NT2/D1 (cell line): ENCODE data around the gene RNF141.

Source experiments
- DNase-seq: peaks from one replicate; pipeline ENCODE4 v3.0.0-alpha.2; 2011; ENCODE audit warnings: low read depth, low spot score
- H3K27me3 ChIP-seq: 2 replicates; pipeline ENCODE4 v1.6.0; 2011; ENCODE audit warnings: mild to moderate bottlenecking; ENCODE audit not compliant: insufficient read length, insufficient read depth
- H3K36me3 ChIP-seq: 2 replicates; pipeline ENCODE4 v1.6.1; 2011; ENCODE audit warnings: mild to moderate bottlenecking, low read length, mixed read lengths; ENCODE audit not compliant: insufficient read depth, insufficient read length
- H3K4me1 ChIP-seq: 2 replicates; pipeline ENCODE4 v1.5.1; 2011; ENCODE audit not compliant: insufficient read depth, insufficient read length
- H3K4me3 ChIP-seq: 2 replicates; pipeline ENCODE4 v1.5.1; 2011; ENCODE audit warnings: low read depth; ENCODE audit not compliant: insufficient read length
- H3K9ac ChIP-seq: 2 replicates; pipeline ENCODE4 v1.6.0; 2011; ENCODE audit warnings: low read depth; ENCODE audit not compliant: insufficient read length
- H3K9me3 ChIP-seq: 2 replicates; pipeline ENCODE4 v1.5.1; 2011; ENCODE audit warnings: mild to moderate bottlenecking, low read length; ENCODE audit not compliant: insufficient read depth
- SUZ12 ChIP-seq: IDR thresholded peaks from 2 replicates; pipeline ENCODE4 v1.6.1; 2011; ENCODE audit not compliant: insufficient read length, insufficient read depth; ENCODE audit errors: extremely low read depth
- YY1 ChIP-seq: IDR thresholded peaks from 2 replicates; pipeline ENCODE4 v1.6.1; 2011; ENCODE audit not compliant: insufficient read length, insufficient read depth
- ZNF274 ChIP-seq: IDR thresholded peaks from 2 replicates; pipeline ENCODE4 v1.6.1; 2011; ENCODE audit warnings: mild to moderate bottlenecking, low read depth, low read length

The RNF141 gene

DNA sequence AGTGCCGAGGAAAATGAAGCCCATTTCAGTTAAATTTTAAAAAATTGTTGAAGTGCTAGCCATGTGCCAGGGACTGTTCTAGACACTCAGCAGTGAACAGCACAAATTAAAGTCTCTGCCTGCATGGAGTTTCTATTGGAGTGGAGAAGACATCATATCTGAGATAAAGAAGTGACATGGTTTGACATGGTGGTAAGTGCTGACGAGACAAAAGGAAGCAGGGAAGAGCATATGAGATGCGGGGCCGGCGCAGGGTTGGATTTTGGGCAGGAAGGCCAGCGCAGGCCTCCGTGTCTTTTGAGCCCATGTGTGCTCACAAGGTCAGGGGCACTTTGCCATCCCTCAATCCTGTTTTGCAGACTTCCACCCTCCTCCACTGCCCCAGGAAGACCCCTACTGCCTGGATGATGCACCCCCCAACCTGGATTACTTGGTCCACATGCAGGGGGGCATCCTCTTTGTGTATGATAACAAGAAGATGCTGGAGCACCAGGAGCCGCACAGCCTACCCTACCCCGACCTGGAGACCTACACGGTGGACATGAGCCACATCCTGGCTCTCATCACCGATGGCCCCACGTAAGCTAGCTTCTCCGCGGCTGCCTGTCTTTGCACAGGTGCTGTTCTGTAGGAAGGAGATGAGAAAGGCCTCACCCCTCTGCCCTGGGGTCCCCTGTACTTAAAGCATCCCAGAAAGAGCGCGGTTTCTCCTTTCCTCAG, 56.4 kb downstream of the RNF141 start:
- no peak overlapping the region for H3K9ac ChIP-seq
- H3K4me1 ChIP-seq, result no peaks in the 10 kb centered on the region
- no peak overlapping the region for H3K4me3 ChIP-seq
- H3K36me3 ChIP-seq, result no peaks in the 10 kb centered on the region
- no peak for DNase-seq
- TF ChIP-seq ZNF274, result no peak
- H3K9me3 ChIP-seq, result no peaks in the 10 kb centered on the region
- H3K27me3 ChIP-seq, result no peaks in the 10 kb centered on the region

DNA sequence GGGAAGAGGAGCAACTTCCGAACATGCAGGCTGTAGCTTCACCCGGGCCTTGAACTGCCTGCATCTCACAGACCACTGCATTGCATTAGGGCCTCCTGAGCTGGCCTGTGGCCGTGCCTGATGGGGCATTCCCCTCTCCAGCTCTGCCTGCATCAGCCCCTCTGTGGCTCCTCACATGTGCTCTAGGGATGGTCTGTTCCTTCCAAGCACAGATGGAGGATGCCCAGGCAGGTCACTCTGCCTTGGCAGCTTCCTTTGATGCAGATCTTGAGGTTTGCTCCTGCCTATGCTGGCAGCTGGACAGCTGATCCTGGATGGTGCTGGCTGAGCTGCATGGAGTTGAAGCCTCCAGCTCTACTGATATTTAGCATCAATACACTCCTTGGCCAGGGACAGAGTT, 57.4 kb downstream of the RNF141 start:
- Histone ChIP-seq H3K27me3 (no peaks in the 10 kb centered on the region), H3K9me3 (no peaks in the 10 kb centered on the region), H3K9ac (no peak overlapping the region), H3K4me1 (no peaks in the 10 kb centered on the region), H3K36me3 (no peaks in the 10 kb centered on the region), H3K4me3 (no peak overlapping the region)
- TF ChIP-seq YY1 (no peak), ZNF274 (no peak), SUZ12 (no peak)
- DNase-seq, result no peak

DNA sequence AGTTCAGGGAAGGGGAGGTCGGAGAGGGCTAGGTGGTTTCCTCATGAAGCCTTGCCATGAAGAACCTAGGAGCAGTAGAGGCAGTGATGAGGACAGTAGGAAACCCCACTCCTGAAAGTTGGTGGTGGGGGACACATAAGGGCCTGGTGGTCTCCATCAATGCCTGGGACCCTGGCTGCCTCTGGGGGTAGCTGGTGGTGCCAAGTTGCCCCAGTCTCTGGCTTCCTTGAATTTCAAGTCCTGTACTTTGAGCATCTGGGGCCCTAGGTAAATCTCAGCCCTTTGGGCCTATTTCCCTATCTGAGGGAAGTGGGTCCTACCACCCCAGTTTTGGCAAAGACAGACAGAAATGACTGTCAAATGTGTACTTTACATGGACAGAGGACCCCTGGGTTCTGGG, 57.8 kb downstream of the RNF141 start:
- Histone ChIP-seq H3K36me3 (no peaks in the 10 kb centered on the region), H3K9ac (no peak overlapping the region), H3K9me3 (no peaks in the 10 kb centered on the region), H3K4me3 (no peak overlapping the region), H3K4me1 (no peaks in the 10 kb centered on the region), H3K27me3 (no peaks in the 10 kb centered on the region)
- TF ChIP-seq SUZ12, result no peak
- TF ChIP-seq ZNF274, result no peak
- no peak for TF ChIP-seq YY1
- DNase-seq, result no peak

DNA sequence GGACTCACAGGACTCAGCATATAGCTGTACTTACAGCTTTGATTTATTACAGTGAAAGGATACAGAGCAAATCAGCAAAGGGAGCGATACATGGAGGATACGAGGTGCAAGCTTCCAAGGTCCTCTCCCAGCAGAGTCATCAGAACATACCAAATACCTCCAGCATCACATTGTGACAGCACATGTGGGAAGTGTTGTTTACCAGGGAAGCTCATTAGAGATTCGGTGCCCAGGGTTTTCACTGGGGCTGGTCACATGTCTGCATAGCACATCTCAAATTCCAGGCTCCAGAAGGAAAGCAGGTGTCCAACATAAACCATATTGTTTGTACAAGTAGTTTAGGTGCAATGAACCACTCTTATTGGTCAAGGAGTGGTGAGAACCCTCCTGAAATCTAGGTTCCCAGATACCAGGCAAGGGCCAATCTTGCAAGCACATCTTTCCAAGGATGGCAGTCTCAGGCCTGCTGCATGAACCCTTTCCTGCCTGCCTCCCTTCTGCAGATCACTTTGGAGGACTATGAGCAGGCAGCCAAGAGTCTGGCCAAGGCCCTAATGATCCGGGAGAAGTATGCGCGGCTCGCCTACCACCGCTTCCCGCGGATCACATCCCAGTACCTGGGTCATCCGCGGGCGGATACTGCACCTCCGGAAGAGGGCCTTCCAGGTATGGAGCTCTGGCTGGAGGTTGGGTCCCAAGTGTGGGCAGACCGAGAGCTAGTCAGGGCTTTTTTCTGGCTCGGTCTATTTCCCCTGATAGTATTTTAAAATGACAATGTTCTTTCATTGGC, 59.2 kb downstream of the RNF141 start:
- no peak for DNase-seq

DNA sequence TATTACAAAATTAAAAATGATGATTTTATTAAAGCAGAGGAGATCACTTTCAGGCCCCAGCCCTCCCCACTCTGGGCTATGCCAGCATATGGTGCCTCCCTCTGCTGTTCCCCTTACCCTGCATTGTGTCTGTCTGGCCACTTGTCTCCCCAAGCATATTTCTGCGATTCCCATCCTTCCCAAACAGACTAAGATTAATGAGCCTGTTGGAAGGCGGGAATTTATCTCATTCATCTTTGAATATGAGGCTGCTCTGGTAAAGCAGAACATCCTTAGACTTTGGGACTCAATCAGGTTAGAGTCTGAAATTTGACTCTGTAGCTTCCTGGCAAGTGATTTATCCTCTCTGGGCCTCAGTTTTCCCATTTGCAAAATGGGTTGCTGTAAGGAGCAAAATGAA, 60.2 kb downstream of the RNF141 start:
- DNase-seq, result no peak
- Histone ChIP-seq H3K36me3 (no peaks in the 10 kb centered on the region), H3K27me3 (no peaks in the 10 kb centered on the region), H3K4me1 (no peaks in the 10 kb centered on the region), H3K4me3 (no peak overlapping the region), H3K9me3 (no peaks in the 10 kb centered on the region), H3K9ac (no peak overlapping the region)
- TF ChIP-seq YY1, result no peak
- TF ChIP-seq ZNF274, result no peak
- no peak for TF ChIP-seq SUZ12

More for the DNA sequence above, 59.2 kb downstream of the RNF141 start:
- no peaks in the 10 kb centered on the region for H3K27me3 ChIP-seq
- no peaks in the 10 kb centered on the region for H3K4me1 ChIP-seq
- no peak overlapping the region for H3K4me3 ChIP-seq
- no peak overlapping the region for H3K9ac ChIP-seq
- H3K9me3 ChIP-seq, result no peaks in the 10 kb centered on the region
- H3K36me3 ChIP-seq, result no peaks in the 10 kb centered on the region
- no peak for TF ChIP-seq ZNF274
- TF ChIP-seq SUZ12, result no peak
- no peak for TF ChIP-seq YY1

DNA sequence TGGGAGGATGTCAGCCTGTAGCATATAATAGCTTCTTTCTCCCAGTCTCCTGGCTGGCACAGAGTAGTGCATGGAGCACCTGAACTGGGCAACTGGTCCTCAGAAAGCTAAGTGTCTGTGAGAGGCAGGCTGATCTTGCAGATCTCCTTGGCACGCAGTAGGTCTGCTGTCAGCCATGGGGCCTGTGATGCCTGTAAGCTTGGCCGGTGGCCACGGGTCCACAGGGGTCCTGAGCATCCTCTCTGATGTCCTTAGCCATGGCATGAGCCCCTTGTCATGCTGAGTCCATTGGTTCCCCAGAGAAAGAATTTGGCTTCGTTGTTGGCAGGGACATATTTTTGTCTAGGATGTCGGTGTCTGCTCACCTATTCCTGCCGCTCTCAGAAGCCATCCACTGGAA, 61.0 kb downstream of the RNF141 start:
- no peaks in the 10 kb centered on the region for H3K36me3 ChIP-seq
- no peak for TF ChIP-seq YY1
- TF ChIP-seq SUZ12, result no peak
- no peak for TF ChIP-seq ZNF274
- no peaks in the 10 kb centered on the region for H3K9me3 ChIP-seq
- no peak for DNase-seq
- no peak overlapping the region for H3K9ac ChIP-seq
- H3K27me3 ChIP-seq, result no peaks in the 10 kb centered on the region
- no peaks in the 10 kb centered on the region for H3K4me1 ChIP-seq
- no peak overlapping the region for H3K4me3 ChIP-seq

DNA sequence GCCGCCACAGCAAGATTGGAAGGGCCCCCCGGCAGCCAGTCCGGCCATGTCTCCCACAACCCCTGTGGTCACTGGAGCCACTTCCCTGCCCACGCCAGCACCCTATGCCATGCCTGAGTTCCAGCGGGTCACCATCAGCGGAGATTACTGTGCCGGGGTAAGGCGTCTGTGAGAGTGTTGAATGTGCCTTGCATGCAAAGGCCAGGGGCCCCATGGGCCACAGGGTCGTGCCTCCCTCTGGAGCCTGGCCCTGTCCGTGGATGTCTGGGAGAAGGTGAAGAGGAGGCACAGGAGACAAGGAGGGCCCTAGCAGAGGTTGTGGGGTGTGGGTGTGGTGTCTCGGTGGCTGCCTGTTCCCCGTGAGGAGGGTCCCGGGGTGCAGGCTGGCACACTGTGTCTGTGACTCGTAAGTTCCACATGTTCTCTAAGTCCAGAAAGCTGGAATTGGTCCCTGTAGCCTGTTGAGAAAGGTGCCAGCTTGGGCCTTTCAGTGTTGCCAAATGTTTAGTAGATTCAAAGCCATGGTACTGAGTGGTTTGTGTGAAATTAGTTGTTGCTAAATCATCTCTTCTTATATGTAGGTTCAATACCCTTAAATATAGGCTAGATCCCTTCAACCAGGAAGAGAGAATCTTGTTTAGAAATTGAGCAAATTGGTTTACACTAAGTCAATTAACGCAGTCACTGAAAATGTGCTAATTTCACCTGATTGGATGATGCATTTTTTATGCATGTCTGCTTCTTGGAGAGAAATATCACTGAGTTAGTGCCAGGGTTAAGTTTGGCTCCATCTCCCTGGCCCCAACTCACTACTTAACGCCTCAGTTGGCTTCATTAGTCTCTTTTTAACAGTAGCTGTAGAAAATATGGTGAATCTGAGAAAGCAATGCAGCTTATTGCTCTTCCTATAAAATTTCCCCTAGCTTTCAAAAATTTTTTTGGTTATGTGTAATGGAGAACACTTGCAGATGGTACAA, 62.1 kb downstream of the RNF141 start:
- Histone ChIP-seq H3K36me3 (no peaks in the 10 kb centered on the region), H3K4me1 (no peaks in the 10 kb centered on the region), H3K4me3 (no peak overlapping the region), H3K27me3 (no peaks in the 10 kb centered on the region), H3K9me3 (no peaks in the 10 kb centered on the region), H3K9ac (no peak overlapping the region)
- TF ChIP-seq SUZ12, result no peak
- no peak for TF ChIP-seq YY1
- no peak for TF ChIP-seq ZNF274
- no peak for DNase-seq
